MM.1S (cell line): Measurements from ENCODE around the gene MIPEP.

ENCODE experiments used
- DNase-seq: peaks from one replicate; pipeline ENCODE4 v3.0.0-alpha.2; 2015
- H2AFZ ChIP-seq: fragments of 300-600 bp; sonication (generic); 2 replicates; pipeline ENCODE4 v1.6.0; 2016; ENCODE audit warnings: antibody characterized with exemption, low read length
- H3F3A ChIP-seq: fragments of 300-600 bp; sonication (generic); 2 replicates; pipeline ENCODE4 v1.6.1; 2016; ENCODE audit warnings: mild to moderate bottlenecking, antibody characterized with exemption, low read length, moderate library complexity, mixed read lengths; ENCODE audit not compliant: insufficient read depth
- H3K27ac ChIP-seq: fragments of 300-600 bp; sonication (generic); 2 replicates; pipeline ENCODE4 v1.5.1; 2016; ENCODE audit warnings: mild to moderate bottlenecking, low read length
- H3K27me3 ChIP-seq: fragments of 300-600 bp; sonication (generic); replicated peaks from 2 replicates; pipeline ENCODE4 v1.6.0; 2016; ENCODE audit warnings: low read length; ENCODE audit not compliant: insufficient read depth
- H3K36me3 ChIP-seq: fragments of 300-600 bp; sonication (generic); replicated peaks from 2 replicates; pipeline ENCODE4 v1.6.1; 2016; ENCODE audit warnings: mild to moderate bottlenecking, low read length, mixed read lengths; ENCODE audit not compliant: insufficient read depth
- H3K4me1 ChIP-seq: fragments of 300-600 bp; sonication (generic); 2 replicates; pipeline ENCODE4 v1.6.1; 2016; ENCODE audit warnings: low read length, mixed read lengths
- H3K4me2 ChIP-seq: fragments of 300-600 bp; sonication (generic); 2 replicates; pipeline ENCODE4 v1.6.0; 2016; ENCODE audit warnings: low read depth, low read length
- H3K4me3 ChIP-seq: fragments of 300-600 bp; sonication (generic); 2 replicates; pipeline ENCODE4 v1.5.1; 2016; ENCODE audit warnings: low read length, mixed read lengths
- H3K79me2 ChIP-seq: fragments of 300-600 bp; sonication (generic); 2 replicates; pipeline ENCODE4 v1.6.1; 2016; ENCODE audit warnings: mixed run types, low read length, mixed read lengths
- H3K9ac ChIP-seq: fragments of 300-600 bp; sonication (generic); 2 replicates; pipeline ENCODE4 v1.6.1; 2016; ENCODE audit warnings: low read length, mixed read lengths
- H3K9me2 ChIP-seq: fragments of 300-600 bp; sonication (generic); replicated peaks from 2 replicates; pipeline ENCODE4 v1.6.1; 2016; ENCODE audit warnings: mild to moderate bottlenecking, low read length, mixed read lengths; ENCODE audit not compliant: insufficient read depth
- H3K9me3 ChIP-seq: fragments of 300-600 bp; sonication (generic); replicated peaks from 2 replicates; pipeline ENCODE4 v1.6.1; 2016; ENCODE audit warnings: mild to moderate bottlenecking, low read length, mixed read lengths; ENCODE audit not compliant: insufficient read depth
- H4K20me1 ChIP-seq: fragments of 300-600 bp; sonication (generic); 2 replicates; pipeline ENCODE4 v1.6.1; 2016; ENCODE audit warnings: mild to moderate bottlenecking, low read length, moderate library complexity, mixed read lengths; ENCODE audit not compliant: insufficient read depth
- CTCF ChIP-seq: fragments of 300-600 bp; sonication (generic); IDR thresholded peaks from 2 replicates; pipeline ENCODE4 v1.5.1; 2016; ENCODE audit warnings: antibody characterized with exemption, low read length, mixed read lengths
- EZH2 ChIP-seq: fragments of 300-600 bp; sonication (generic); optimal IDR thresholded peaks from 2 replicates; pipeline ENCODE3; 2017; ENCODE audit warnings: low read depth, mild to moderate bottlenecking, antibody characterized with exemption, low read length, mixed read lengths
- EZH2phosphoT487 ChIP-seq: fragments of 300-600 bp; sonication (generic); IDR thresholded peaks from 2 replicates; pipeline ENCODE4 v1.6.1; 2018; ENCODE audit warnings: antibody characterized with exemption, low read length

Gene MIPEP

GRCh38 chr13:23912469-23912868, 23.3 kb upstream of the MIPEP start:
- no peak overlapping the region for H3K9ac ChIP-seq
- no peaks in the 10 kb centered on the region for H3K36me3 ChIP-seq
- H3K4me1 ChIP-seq, result no peaks in the 10 kb centered on the region
- no peak overlapping the region for H3K4me2 ChIP-seq
- no peak overlapping the region for H3K27ac ChIP-seq
- H2AFZ ChIP-seq, result no peak overlapping the region
- H3K79me2 ChIP-seq, result no peaks in the 10 kb centered on the region
- no peaks in the 10 kb centered on the region for H3K27me3 ChIP-seq
- no peaks in the 10 kb centered on the region for H4K20me1 ChIP-seq
- no peak for TF ChIP-seq EZH2
- TF ChIP-seq CTCF, result no peak
- TF ChIP-seq EZH2phosphoT487, result no peak
- DNase-seq, result no peak
- no peaks in the 10 kb centered on the region for H3K9me2 ChIP-seq
- H3K9me3 ChIP-seq, result no peaks in the 10 kb centered on the region
- H3K4me3 ChIP-seq, result no peak overlapping the region
- H3F3A ChIP-seq, result no peaks in the 10 kb centered on the region

GRCh38 chr13:23909606-23910005, 20.4 kb upstream of the MIPEP start:
- H3K4me2 ChIP-seq, result no peak overlapping the region
- H3K9me2 ChIP-seq, result no peaks in the 10 kb centered on the region
- no peak overlapping the region for H2AFZ ChIP-seq
- no peak for TF ChIP-seq CTCF
- no peak for TF ChIP-seq EZH2phosphoT487
- TF ChIP-seq EZH2, result no peak
- no peaks in the 10 kb centered on the region for H3F3A ChIP-seq
- H3K9ac ChIP-seq, result no peak overlapping the region
- no peaks in the 10 kb centered on the region for H4K20me1 ChIP-seq
- DNase-seq, result no peak
- no peaks in the 10 kb centered on the region for H3K27me3 ChIP-seq
- H3K36me3 ChIP-seq, result no peaks in the 10 kb centered on the region
- H3K4me1 ChIP-seq, result no peaks in the 10 kb centered on the region
- no peak overlapping the region for H3K4me3 ChIP-seq
- H3K79me2 ChIP-seq, result no peaks in the 10 kb centered on the region
- H3K27ac ChIP-seq, result no peak overlapping the region
- H3K9me3 ChIP-seq, result no peaks in the 10 kb centered on the region

- H2AFZ ChIP-seq, result no peak overlapping the region
- no peaks in the 10 kb centered on the region for H3K4me1 ChIP-seq
Measured at GRCh38 chr13:23905766-23906165, 16.6 kb upstream of the MIPEP start.

More at GRCh38 chr13:23905766-23906165, 16.6 kb upstream of the MIPEP start:
- Histone ChIP-seq H4K20me1 (no peaks in the 10 kb centered on the region), H3K9ac (no peak overlapping the region), H3F3A (no peaks in the 10 kb centered on the region), H3K4me3 (no peak overlapping the region), H3K9me2 (no peaks in the 10 kb centered on the region), H3K79me2 (no peaks in the 10 kb centered on the region), H3K27me3 (no peaks in the 10 kb centered on the region), H3K4me2 (no peak overlapping the region), H3K36me3 (no peaks in the 10 kb centered on the region), H3K27ac (no peak overlapping the region), H3K9me3 (no peaks in the 10 kb centered on the region)
- no peak for DNase-seq
- no peak for TF ChIP-seq CTCF
- no peak for TF ChIP-seq EZH2
- TF ChIP-seq EZH2phosphoT487, result no peak
